ENCODE data around the gene PPARG.

Gene PPARG

DNA sequence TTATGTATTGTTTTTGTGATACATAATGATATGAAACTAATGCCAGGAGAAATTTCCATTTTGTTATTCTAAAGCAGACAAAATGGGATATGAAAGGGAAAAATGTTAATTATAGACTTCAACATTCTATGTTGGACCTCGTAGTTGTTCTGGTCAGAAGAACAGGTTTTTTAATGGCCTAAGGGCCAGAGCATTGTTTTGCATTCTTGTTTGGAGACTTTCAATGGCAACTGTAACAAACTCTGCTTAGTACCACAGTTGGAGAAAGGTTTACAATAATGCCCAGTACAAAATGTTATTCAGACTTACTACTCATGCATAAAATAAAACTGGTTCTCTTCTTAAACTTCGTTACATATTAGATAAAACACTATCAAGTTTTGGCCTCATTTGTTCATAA, 12.2 kb downstream of the PPARG start:
- no peaks in the 10 kb centered on the region for H3K36me3 ChIP-seq (ENCODE audit: control insufficient read depth, insufficient read depth, low read length)
- H3K4me1 ChIP-seq (ENCODE audit: control insufficient read depth, insufficient read depth, low read length), result peaks cover 29% of the 10 kb centered on the region
- no peaks in the 10 kb centered on the region for H3K27me3 ChIP-seq (ENCODE audit: control insufficient read depth, insufficient read depth, low read length)
- no peaks in the 10 kb centered on the region for H3K9me3 ChIP-seq (ENCODE audit: control insufficient read depth, low read length)
- H3K9ac ChIP-seq (ENCODE audit: low read length), result no peak overlapping the region
- no peak overlapping the region for H3K4me3 ChIP-seq (ENCODE audit: low read length)

DNA sequence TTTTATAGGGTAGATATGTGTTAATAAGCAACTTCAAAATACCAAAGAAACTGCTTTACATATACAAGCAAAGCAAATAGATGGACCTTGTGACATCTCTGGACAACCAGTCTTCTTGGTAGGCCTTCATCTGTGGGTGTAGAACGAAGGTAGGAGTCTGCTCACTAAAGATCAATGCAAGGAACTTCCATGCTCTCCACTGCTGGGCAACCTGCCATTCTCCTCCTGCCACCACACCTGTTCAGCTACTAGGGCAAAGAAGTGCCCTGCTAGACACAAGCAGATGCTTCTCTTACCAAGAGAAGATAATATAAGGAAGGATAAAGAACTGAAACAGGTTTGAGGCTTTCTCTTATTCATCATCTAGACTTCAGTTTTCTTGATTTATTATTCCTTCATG, 12.6 kb downstream of the PPARG start:
- H3K27me3 ChIP-seq (ENCODE audit: control insufficient read depth, insufficient read depth, low read length), result no peaks in the 10 kb centered on the region
- no peaks in the 10 kb centered on the region for H3K36me3 ChIP-seq (ENCODE audit: control insufficient read depth, insufficient read depth, low read length)
- H3K4me3 ChIP-seq (ENCODE audit: low read length), result no peak overlapping the region
- no peaks in the 10 kb centered on the region for H3K9me3 ChIP-seq (ENCODE audit: control insufficient read depth, low read length)
- H3K9ac ChIP-seq (ENCODE audit: low read length), result no peak overlapping the region
- H3K4me1 ChIP-seq (ENCODE audit: control insufficient read depth, insufficient read depth, low read length), result peaks cover 29% of the 10 kb centered on the region

DNA sequence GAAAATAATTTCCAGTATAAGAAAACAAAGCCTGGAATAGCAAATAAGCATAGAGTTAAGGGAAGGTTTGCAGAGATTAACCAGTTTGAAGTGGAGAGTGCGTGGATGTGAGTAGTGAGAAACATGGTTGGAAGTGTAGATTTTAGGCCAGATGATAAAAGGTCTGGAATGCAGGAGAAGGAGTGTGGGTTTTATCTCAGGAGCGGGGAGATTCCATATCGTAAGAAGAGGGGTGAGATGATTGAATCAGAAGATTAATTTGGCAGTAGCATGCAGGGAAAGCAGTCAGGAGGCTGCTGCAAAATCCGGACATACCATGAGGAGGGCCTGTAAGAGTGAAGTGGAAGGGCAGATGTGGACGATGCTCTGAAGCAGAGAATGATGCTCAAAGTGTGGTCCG, 13.7 kb downstream of the PPARG start:
- peaks cover 34% of the 10 kb centered on the region for H3K4me1 ChIP-seq (ENCODE audit: control insufficient read depth, insufficient read depth, low read length)
- no peak overlapping the region for H3K9ac ChIP-seq (ENCODE audit: low read length)
- no peaks in the 10 kb centered on the region for H3K36me3 ChIP-seq (ENCODE audit: control insufficient read depth, insufficient read depth, low read length)
- H3K27me3 ChIP-seq (ENCODE audit: control insufficient read depth, insufficient read depth, low read length), result no peaks in the 10 kb centered on the region
- H3K4me3 ChIP-seq (ENCODE audit: low read length), result no peak overlapping the region
- H3K9me3 ChIP-seq (ENCODE audit: control insufficient read depth, low read length), result no peaks in the 10 kb centered on the region

DNA sequence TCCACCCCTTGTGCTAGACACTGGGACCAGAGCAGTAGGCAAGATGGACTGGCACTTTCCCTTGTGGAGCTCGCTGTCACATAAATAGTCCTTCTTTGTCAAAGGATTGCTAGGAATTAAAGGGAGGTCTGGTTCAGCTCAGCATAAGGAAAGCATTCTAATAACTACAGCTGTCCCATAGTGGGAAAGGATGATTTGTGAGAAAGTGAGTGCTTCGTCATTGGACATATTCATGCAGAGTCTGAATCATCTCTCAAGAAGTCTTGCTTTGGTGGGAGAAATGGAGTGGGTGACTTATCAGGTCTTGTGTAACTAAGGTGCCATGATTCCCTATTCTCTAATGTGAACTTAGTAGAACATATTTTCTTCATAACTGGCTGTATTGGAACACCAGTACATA, 14.7 kb downstream of the PPARG start:
- no peaks in the 10 kb centered on the region for H3K36me3 ChIP-seq (ENCODE audit: control insufficient read depth, insufficient read depth, low read length)
- H3K4me1 ChIP-seq (ENCODE audit: control insufficient read depth, insufficient read depth, low read length), result peaks cover 40% of the 10 kb centered on the region
- H3K9ac ChIP-seq (ENCODE audit: low read length), result no peak overlapping the region
- H3K27me3 ChIP-seq (ENCODE audit: control insufficient read depth, insufficient read depth, low read length), result no peaks in the 10 kb centered on the region
- H3K9me3 ChIP-seq (ENCODE audit: control insufficient read depth, low read length), result no peaks in the 10 kb centered on the region
- H3K4me3 ChIP-seq (ENCODE audit: low read length), result no peak overlapping the region

DNA sequence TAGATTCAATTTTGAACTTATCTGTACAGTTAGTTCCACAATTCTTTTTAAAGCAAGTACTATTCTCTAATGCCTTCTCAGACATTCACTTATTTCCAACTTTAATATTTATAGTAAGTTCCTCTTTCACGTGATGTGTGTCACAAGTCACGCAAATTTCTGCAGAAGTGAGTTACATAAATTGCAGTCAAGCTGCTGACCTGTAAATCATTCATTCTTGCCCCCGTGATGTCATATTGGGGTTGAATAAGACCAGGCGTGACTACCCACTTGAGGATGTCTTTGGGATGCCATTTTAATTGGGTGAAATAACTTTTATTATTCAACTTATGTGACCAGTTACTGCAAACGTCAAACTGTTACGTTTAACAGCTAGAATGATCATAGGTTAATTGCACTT, 15.1 kb downstream of the PPARG start:
- Histone ChIP-seq H3K9ac (ENCODE audit: low read length) (no peak overlapping the region), H3K36me3 (ENCODE audit: control insufficient read depth, insufficient read depth, low read length) (no peaks in the 10 kb centered on the region), H3K4me3 (ENCODE audit: low read length) (no peak overlapping the region), H3K9me3 (ENCODE audit: control insufficient read depth, low read length) (no peaks in the 10 kb centered on the region), H3K27me3 (ENCODE audit: control insufficient read depth, insufficient read depth, low read length) (no peaks in the 10 kb centered on the region), H3K4me1 (ENCODE audit: control insufficient read depth, insufficient read depth, low read length) (peaks cover 40% of the 10 kb centered on the region)

DNA sequence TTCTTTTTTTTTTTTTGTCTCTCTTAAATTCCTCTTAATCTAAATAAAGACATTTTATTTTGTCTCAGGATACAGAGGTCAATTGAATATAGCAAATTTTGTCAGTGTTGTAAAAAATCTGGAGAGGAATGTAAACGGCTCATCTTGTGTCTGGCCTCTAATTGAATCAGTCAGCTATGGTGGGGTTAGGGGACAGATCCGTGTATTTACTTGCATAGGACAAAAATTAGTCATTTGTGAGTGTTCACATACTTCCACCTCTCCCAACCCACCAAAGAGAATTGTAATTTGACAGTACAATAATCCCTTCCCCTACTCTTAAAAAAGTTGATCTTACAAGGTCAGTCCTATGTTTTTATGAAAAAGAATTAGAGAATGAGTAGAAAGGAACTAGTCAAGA, 18.3 kb downstream of the PPARG start:
- H3K9me3 ChIP-seq (ENCODE audit: control insufficient read depth, low read length), result no peaks in the 10 kb centered on the region
- H3K36me3 ChIP-seq (ENCODE audit: control insufficient read depth, insufficient read depth, low read length), result no peaks in the 10 kb centered on the region
- no peaks in the 10 kb centered on the region for H3K27me3 ChIP-seq (ENCODE audit: control insufficient read depth, insufficient read depth, low read length)
- no peak overlapping the region for H3K9ac ChIP-seq (ENCODE audit: low read length)
- H3K4me3 ChIP-seq (ENCODE audit: low read length), result no peak overlapping the region
- H3K4me1 ChIP-seq (ENCODE audit: control insufficient read depth, insufficient read depth, low read length), result peaks cover 27% of the 10 kb centered on the region

DNA sequence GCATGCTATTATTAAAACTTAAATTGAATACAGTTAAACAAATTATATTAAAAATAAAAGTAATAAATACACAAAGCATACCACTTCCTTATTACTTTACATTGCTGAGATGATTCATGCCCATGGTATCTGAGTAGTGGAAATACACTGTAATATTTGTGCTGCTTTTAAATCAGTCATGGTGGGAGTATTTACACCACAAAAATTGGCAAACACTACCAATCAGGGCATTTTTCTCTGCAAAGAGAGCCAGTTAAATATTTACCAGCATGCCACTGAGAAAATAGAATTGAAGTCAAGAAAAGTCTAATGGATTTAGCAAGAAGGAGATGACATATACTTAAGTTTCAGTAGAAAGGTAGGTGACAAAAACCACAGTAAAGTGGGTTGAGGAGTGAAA, 19.6 kb downstream of the PPARG start:
- H3K9ac ChIP-seq (ENCODE audit: low read length), result no peak overlapping the region
- H3K27me3 ChIP-seq (ENCODE audit: control insufficient read depth, insufficient read depth, low read length), result no peaks in the 10 kb centered on the region
- no peaks in the 10 kb centered on the region for H3K9me3 ChIP-seq (ENCODE audit: control insufficient read depth, low read length)
- peaks cover 26% of the 10 kb centered on the region for H3K4me1 ChIP-seq (ENCODE audit: control insufficient read depth, insufficient read depth, low read length)
- H3K4me3 ChIP-seq (ENCODE audit: low read length), result no peak overlapping the region
- H3K36me3 ChIP-seq (ENCODE audit: control insufficient read depth, insufficient read depth, low read length), result no peaks in the 10 kb centered on the region

DNA sequence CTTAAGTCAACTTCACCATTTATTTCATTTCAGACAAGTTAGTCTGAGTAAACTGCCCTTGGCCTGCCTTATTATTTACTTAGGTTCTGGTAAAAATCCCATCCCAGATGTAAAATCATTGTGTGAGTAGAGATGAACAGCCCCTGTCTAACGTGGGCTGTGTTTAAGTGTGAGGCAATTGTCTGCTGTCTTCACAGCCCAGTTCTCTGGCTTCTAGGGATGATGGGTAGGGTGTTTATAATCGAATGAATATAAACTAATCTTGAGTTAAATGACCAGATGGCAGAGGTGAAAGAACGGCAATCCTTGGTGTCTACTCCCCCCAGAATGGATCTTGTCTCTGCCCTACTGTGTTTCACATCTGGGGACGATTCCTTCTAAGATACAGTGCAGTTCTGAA, 20.8 kb downstream of the PPARG start:
- Histone ChIP-seq H3K9me3 (ENCODE audit: control insufficient read depth, low read length) (no peaks in the 10 kb centered on the region), H3K27me3 (ENCODE audit: control insufficient read depth, insufficient read depth, low read length) (no peaks in the 10 kb centered on the region), H3K9ac (ENCODE audit: low read length) (no peak overlapping the region), H3K4me3 (ENCODE audit: low read length) (no peak overlapping the region), H3K4me1 (ENCODE audit: control insufficient read depth, insufficient read depth, low read length) (peaks cover 18% of the 10 kb centered on the region), H3K36me3 (ENCODE audit: control insufficient read depth, insufficient read depth, low read length) (no peaks in the 10 kb centered on the region)

DNA sequence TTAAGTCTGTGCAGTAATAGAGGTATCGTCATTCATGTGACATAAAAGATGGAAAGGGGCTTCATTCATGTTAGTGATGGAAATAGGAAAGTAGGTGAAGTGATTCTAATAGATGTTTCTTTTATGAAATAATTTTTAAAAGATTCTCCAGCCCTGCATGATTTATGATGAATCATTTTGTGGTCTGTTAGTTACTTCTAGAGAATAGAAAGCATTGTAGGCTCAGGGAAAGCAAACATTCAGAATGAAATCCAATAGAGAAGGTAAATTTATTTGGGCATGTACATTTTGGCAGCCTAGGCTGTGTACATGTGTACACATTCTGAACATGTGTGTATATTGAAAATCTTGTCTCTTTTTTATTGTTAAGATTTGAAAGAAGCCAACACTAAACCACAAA, 23.1 kb downstream of the PPARG start:
- Histone ChIP-seq H3K9ac (ENCODE audit: low read length) (no peak overlapping the region), H3K9me3 (ENCODE audit: control insufficient read depth, low read length) (no peaks in the 10 kb centered on the region), H3K36me3 (ENCODE audit: control insufficient read depth, insufficient read depth, low read length) (peaks cover 3% of the 10 kb centered on the region), H3K4me3 (ENCODE audit: low read length) (no peak overlapping the region), H3K27me3 (ENCODE audit: control insufficient read depth, insufficient read depth, low read length) (no peaks in the 10 kb centered on the region), H3K4me1 (ENCODE audit: control insufficient read depth, insufficient read depth, low read length) (peaks cover 18% of the 10 kb centered on the region)

DNA sequence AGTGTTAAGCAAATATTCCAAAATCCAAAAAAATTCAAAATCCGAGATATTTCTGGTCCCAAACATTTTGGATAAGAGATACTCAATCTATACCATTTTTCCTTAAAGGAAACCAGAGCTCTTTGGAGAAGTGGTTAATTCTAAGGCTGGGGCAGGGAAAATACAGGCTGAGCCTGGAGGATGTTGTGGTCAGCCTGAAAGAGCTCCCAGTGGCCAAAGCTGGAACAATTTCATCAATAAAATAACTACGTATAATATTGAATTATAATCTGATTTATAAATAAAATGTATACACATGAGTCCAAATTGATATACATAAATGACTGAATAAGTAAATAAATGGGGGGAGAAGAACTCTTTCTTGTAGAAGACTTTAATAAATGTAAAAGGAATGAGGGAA, 24.6 kb downstream of the PPARG start:
- Histone ChIP-seq H3K9me3 (ENCODE audit: control insufficient read depth, low read length) (no peaks in the 10 kb centered on the region), H3K4me3 (ENCODE audit: low read length) (no peak overlapping the region), H3K9ac (ENCODE audit: low read length) (no peak overlapping the region), H3K27me3 (ENCODE audit: control insufficient read depth, insufficient read depth, low read length) (no peaks in the 10 kb centered on the region), H3K36me3 (ENCODE audit: control insufficient read depth, insufficient read depth, low read length) (peaks cover 3% of the 10 kb centered on the region), H3K4me1 (ENCODE audit: control insufficient read depth, insufficient read depth, low read length) (peaks cover 7% of the 10 kb centered on the region)

DNA sequence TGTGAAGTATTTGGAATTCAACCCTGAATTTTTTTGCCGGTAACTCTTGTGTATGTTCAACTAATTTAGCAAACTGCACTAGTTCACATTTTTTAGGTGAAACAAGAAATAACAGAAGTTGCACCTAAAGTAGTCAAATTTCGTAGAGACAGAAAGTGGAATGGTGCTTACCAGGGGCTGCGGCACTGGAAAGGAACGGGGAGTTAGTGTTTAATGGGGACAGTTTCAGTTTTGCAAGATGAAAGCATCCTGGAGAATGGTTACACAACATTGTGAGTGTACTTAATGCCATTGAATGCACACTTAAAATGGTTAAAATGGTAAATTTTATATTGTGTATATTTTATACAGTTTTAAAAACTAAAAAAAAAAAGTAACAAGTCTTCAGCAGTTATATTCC, 27.4 kb downstream of the PPARG start:
- Histone ChIP-seq H3K36me3 (ENCODE audit: control insufficient read depth, insufficient read depth, low read length) (peaks cover 3% of the 10 kb centered on the region), H3K27me3 (ENCODE audit: control insufficient read depth, insufficient read depth, low read length) (no peaks in the 10 kb centered on the region), H3K9ac (ENCODE audit: low read length) (no peak overlapping the region)

DNA sequence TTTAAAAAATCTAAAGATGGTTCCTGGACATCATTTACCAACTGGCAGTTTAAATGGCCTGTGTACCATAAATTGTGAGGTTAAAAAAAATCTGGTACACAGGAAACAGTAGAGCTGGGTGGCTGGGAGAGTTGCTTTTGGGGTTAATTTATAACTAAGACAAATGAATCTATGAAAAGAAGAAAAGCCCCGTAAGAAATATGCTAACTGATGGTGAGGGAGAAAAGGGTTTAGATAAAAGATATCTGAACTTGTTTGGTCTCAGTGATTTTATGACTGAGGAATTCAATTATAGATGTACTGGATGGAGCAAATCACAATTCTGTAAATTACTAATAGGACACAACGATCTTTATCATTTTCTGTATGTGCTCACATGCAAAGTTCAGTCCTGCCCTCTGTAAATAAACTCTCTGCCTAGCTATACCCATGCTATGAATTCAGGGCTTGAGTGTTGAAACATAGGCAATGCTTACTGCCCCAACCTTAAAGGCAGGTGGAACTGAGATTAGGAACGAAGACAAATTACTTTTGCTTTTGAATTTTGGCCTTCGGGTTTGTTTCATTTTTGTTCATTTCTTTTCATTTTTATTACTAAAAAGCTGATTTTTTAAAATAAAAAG, 28.0 kb downstream of the PPARG start:
- no peak overlapping the region for H3K4me3 ChIP-seq (ENCODE audit: low read length)

More for the DNA sequence above, 27.4 kb downstream of the PPARG start:
- peaks cover 7% of the 10 kb centered on the region for H3K4me1 ChIP-seq (ENCODE audit: control insufficient read depth, insufficient read depth, low read length)
- H3K9me3 ChIP-seq (ENCODE audit: control insufficient read depth, low read length), result no peaks in the 10 kb centered on the region
- H3K4me3 ChIP-seq (ENCODE audit: low read length), result no peak overlapping the region

DNA sequence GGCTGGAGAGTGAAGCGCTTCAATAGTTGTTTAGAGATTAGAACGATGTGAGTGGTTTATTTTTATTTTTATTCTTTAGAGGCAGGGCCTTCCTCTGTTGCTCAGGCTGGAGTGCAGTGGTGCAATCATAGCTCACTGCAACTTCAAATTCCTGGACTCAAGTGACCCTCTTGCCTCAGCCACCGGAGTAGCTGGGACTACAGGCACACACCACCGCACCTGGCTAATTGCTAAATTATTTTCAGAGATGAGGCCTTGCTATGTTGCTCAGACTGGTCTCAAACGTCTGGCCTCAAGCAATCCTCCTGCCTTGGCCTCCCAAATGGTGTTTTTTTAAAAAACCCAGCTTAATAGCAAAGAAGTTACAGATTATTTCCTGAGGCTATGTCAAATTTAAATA, 29.0 kb downstream of the PPARG start:
- Histone ChIP-seq H3K9me3 (ENCODE audit: control insufficient read depth, low read length) (no peaks in the 10 kb centered on the region), H3K4me3 (ENCODE audit: low read length) (no peak overlapping the region), H3K36me3 (ENCODE audit: control insufficient read depth, insufficient read depth, low read length) (peaks cover 3% of the 10 kb centered on the region), H3K4me1 (ENCODE audit: control insufficient read depth, insufficient read depth, low read length) (no peaks in the 10 kb centered on the region), H3K27me3 (ENCODE audit: control insufficient read depth, insufficient read depth, low read length) (no peaks in the 10 kb centered on the region), H3K9ac (ENCODE audit: low read length) (no peak overlapping the region)

More for the DNA sequence above, 28.0 kb downstream of the PPARG start:
- H3K9ac ChIP-seq (ENCODE audit: low read length), result no peak overlapping the region
- peaks cover 3% of the 10 kb centered on the region for H3K36me3 ChIP-seq (ENCODE audit: control insufficient read depth, insufficient read depth, low read length)
- H3K4me1 ChIP-seq (ENCODE audit: control insufficient read depth, insufficient read depth, low read length), result peaks cover 4% of the 10 kb centered on the region
- H3K9me3 ChIP-seq (ENCODE audit: control insufficient read depth, low read length), result no peaks in the 10 kb centered on the region
- H3K27me3 ChIP-seq (ENCODE audit: control insufficient read depth, insufficient read depth, low read length), result no peaks in the 10 kb centered on the region
